ENCODE results near the gene BICC1. TPM values are rescaled to one million over a fixed set of nuclear protein-coding genes. Genes with fewer than 3 reads are reported as not detected.

The BICC1 gene
- total RNA-seq, 1 experiment from 2014 or later: not detected

DNA sequence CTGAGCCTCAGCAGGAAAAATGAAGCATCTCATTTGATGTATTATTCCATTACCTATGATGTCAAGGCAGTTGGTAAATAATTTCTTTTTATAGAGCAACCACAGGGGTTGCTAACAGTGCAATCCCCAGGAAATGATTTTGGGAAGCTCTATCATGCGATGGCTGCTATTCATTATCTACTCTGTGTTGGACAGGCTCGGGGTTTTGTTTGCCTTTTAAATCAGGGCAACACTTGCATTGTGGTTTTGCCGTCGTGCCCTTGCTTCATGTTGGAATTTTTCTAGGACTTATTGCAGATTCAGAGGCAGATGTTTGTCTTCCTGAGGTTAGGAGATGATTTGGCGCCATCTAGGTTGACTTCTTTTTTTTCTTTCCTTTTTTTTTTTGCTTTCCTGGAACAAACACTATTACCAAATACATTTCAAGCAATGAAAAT lies 128.4 kb downstream of the BICC1 start:
- intact Hi-C loops (cut with micrococcal nuclease): loop anchor here (1.0 to 2.0 kb wide), 3 partner anchors 110 to 342 kb away; no protein-coding TSS in a partner anchor
- Histone ChIP-seq H3K27me3 (ENCODE audit: insufficient read depth, low read length) (peaks cover 13% of the 10 kb centered on the region; the same call in 1 of the 2 replicates), H3K27ac (ENCODE audit: low read depth, low read length) (no peak overlapping the region), H4K20me1 (ENCODE audit: insufficient read depth) (no peaks in the 10 kb centered on the region), H3K79me2 (ENCODE audit: insufficient read depth, low read length) (no peaks in the 10 kb centered on the region), H3K36me3 (ENCODE audit: control insufficient read depth in 1 of 2, insufficient read depth in 2 of 2, low read length in 2 of 2) (no peaks in the 10 kb centered on the region), H3K4me2 (ENCODE audit: low read length) (peak overlapping the region; percentile 7; the same call in 1 of the 2 replicates), H3K9ac (ENCODE audit: low read length) (no peak overlapping the region), H3K9me3 (ENCODE audit: control insufficient read depth in 1 of 2, insufficient read depth in 1 of 2, low read depth in 1 of 2, low read length in 2 of 2) (no peaks in the 10 kb centered on the region), H3K4me3 (replicated peaks in 1 of 2; ENCODE audit: low read depth in 1 of 2, low read length in 2 of 2) (no peak overlapping the region), H3K4me1 (ENCODE audit: control insufficient read depth in 1 of 2, insufficient read depth in 2 of 2, low read length in 2 of 2) (no peaks in the 10 kb centered on the region), H2AFZ (ENCODE audit: low read depth, low read length, poor library complexity, severe bottlenecking) (peak overlapping the region; percentile 73), H3K9me2 (ENCODE audit: insufficient read depth) (no peaks in the 10 kb centered on the region)
- POLR2A ChIA-PET: interaction anchor here (1.0 kb wide), 1 partner anchor 240 kb away, joined by 3 read pairs; no protein-coding TSS in a partner anchor
- RAD21 ChIA-PET (ENCODE audit: low non-redundant PET in 1 of 2, low total read pairs in 2 of 2, uncharacterized antibody in 2 of 2, unreplicated experiment in 2 of 2): interaction anchor here in 1 of 2 experiments (1.1 kb wide), 1 partner anchor 110 kb away, joined by 4 read pairs; no protein-coding TSS in a partner anchor
- TF ChIP-seq RAD21 (IDR thresholded peaks at IDR 0.05; ENCODE audit: low read depth) (peak; percentile 56), YY1 (IDR thresholded peaks at IDR 0.05; ENCODE audit: extremely low read depth, insufficient replicate concordance, low read depth, low read length) (no peak)
- TF ChIP-seq, protein P1, sequence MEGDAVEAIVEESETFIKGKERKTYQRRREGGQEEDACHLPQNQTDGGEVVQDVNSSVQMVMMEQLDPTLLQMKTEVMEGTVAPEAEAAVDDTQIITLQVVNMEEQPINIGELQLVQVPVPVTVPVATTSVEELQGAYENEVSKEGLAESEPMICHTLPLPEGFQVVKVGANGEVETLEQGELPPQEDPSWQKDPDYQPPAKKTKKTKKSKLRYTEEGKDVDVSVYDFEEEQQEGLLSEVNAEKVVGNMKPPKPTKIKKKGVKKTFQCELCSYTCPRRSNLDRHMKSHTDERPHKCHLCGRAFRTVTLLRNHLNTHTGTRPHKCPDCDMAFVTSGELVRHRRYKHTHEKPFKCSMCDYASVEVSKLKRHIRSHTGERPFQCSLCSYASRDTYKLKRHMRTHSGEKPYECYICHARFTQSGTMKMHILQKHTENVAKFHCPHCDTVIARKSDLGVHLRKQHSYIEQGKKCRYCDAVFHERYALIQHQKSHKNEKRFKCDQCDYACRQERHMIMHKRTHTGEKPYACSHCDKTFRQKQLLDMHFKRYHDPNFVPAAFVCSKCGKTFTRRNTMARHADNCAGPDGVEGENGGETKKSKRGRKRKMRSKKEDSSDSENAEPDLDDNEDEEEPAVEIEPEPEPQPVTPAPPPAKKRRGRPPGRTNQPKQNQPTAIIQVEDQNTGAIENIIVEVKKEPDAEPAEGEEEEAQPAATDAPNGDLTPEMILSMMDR (IDR thresholded peaks at IDR 0.05 in 2 of 3, conservative IDR thresholded peaks at IDR 0.05 in 1 of 3; ENCODE audit: borderline replicate concordance in 1 of 3, insufficient read depth in 1 of 3, low read depth in 2 of 3, low read length in 2 of 3): peak in 2 of 3 experiments; percentile 29 to 42; a peak in 4 of 6 replicates
- ATAC-seq: peak; percentile 32; the same call in 1 of the 2 replicates
- CTCF ChIA-PET: interaction anchor here (1.0 to 1.7 kb wide), 2 partner anchors 110 to 226 kb away, joined by 12 to 21 read pairs; no protein-coding TSS in a partner anchor
- DNase-seq (ENCODE audit: low read depth, low spot score): peak; percentile 18
- BruUV-seq (replicated peaks): no TSS peak

DNA sequence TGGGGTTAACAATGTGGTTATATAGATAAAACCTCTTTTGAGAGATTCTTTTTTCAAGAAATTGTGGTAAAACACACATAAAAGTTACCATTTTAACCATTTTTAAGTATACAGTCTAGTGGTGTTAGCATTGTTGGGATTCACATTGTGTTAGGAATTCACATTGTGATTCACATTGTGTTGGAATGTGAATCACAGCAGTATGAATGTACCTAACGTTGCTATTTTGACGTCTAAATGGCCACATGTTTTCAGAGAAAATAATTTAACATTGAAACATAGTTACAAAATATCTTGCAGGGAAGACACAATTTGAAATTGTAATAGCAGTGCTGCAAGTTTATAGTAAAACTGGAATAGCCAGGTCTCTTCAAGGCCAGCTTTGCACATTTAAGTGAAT lies 129.0 kb downstream of the BICC1 start:
- H3K9me3 ChIP-seq (ENCODE audit: control insufficient read depth in 1 of 2, insufficient read depth in 1 of 2, low read depth in 1 of 2, low read length in 2 of 2): no peaks in the 10 kb centered on the region
- H3K27me3 ChIP-seq (ENCODE audit: insufficient read depth, low read length): 0 out of 2 replicates have a peak, but pooled peaks cover 16% of the 10 kb centered on the region
- POLR2A ChIA-PET: interaction anchor here (1.0 kb wide), 1 partner anchor 240 kb away, joined by 3 read pairs; no protein-coding TSS in a partner anchor
- no peaks in the 10 kb centered on the region for H4K20me1 ChIP-seq (ENCODE audit: insufficient read depth)
- H3K4me2 ChIP-seq (ENCODE audit: low read length): no peak overlapping the region
- no peaks in the 10 kb centered on the region for H3K4me1 ChIP-seq (ENCODE audit: control insufficient read depth in 1 of 2, insufficient read depth in 2 of 2, low read length in 2 of 2)
- H3K4me3 ChIP-seq (replicated peaks in 1 of 2; ENCODE audit: low read depth in 1 of 2, low read length in 2 of 2): no peak overlapping the region
- no peak overlapping the region for H3K27ac ChIP-seq (ENCODE audit: low read depth, low read length)
- no peaks in the 10 kb centered on the region for H3K79me2 ChIP-seq (ENCODE audit: insufficient read depth, low read length)
- no peak overlapping the region for H3K9ac ChIP-seq (ENCODE audit: low read length)
- no peaks in the 10 kb centered on the region for H3K36me3 ChIP-seq (ENCODE audit: control insufficient read depth in 1 of 2, insufficient read depth in 2 of 2, low read length in 2 of 2)
- no TSS peak for BruUV-seq (replicated peaks)
- ATAC-seq (no peak), DNase-seq (ENCODE audit: low read depth, low spot score) (no peak)
- no peaks in the 10 kb centered on the region for H3K9me2 ChIP-seq (ENCODE audit: insufficient read depth)
- TF ChIP-seq EZH2 (IDR thresholded peaks at IDR 0.05) (no peak), ZNF274 (IDR thresholded peaks at IDR 0.05; ENCODE audit: low read depth, low read length) (no peak), TCF7L2 (IDR thresholded peaks at IDR 0.05; ENCODE audit: borderline replicate concordance, extremely low read depth, insufficient read depth, insufficient read length) (no peak), CEBPB (IDR thresholded peaks at IDR 0.05; ENCODE audit: low read depth) (no peak), SP1 (IDR thresholded peaks at IDR 0.05; ENCODE audit: low read depth) (no peak)
- TF ChIP-seq, protein P2, sequence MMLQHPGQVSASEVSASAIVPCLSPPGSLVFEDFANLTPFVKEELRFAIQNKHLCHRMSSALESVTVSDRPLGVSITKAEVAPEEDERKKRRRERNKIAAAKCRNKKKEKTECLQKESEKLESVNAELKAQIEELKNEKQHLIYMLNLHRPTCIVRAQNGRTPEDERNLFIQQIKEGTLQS (IDR thresholded peaks at IDR 0.05): no peak
- TF ChIP-seq, protein P3, sequence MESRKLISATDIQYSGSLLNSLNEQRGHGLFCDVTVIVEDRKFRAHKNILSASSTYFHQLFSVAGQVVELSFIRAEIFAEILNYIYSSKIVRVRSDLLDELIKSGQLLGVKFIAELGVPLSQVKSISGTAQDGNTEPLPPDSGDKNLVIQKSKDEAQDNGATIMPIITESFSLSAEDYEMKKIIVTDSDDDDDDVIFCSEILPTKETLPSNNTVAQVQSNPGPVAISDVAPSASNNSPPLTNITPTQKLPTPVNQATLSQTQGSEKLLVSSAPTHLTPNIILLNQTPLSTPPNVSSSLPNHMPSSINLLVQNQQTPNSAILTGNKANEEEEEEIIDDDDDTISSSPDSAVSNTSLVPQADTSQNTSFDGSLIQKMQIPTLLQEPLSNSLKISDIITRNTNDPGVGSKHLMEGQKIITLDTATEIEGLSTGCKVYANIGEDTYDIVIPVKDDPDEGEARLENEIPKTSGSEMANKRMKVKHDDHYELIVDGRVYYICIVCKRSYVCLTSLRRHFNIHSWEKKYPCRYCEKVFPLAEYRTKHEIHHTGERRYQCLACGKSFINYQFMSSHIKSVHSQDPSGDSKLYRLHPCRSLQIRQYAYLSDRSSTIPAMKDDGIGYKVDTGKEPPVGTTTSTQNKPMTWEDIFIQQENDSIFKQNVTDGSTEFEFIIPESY (IDR thresholded peaks at IDR 0.05; ENCODE audit: extremely low read depth, insufficient replicate concordance, low read length): no peak
- CTCF ChIA-PET: interaction anchor here (1.0 to 1.7 kb wide), 2 partner anchors 111 to 227 kb away, joined by 12 to 21 read pairs; no protein-coding TSS in a partner anchor
- RAD21 ChIA-PET (ENCODE audit: low non-redundant PET in 1 of 2, low total read pairs in 2 of 2, uncharacterized antibody in 2 of 2, unreplicated experiment in 2 of 2): interaction anchor here in 1 of 2 experiments (1.1 kb wide), 1 partner anchor 111 kb away, joined by 4 read pairs; no protein-coding TSS in a partner anchor
- peak overlapping the region; percentile 73 for H2AFZ ChIP-seq (ENCODE audit: low read depth, low read length, poor library complexity, severe bottlenecking)
- intact Hi-C loops (cut with micrococcal nuclease): loop anchor here (1.0 to 2.0 kb wide), 3 partner anchors 110 to 342 kb away; no protein-coding TSS in a partner anchor
